Measurements from ENCODE around the gene CFAP221. TPM values are rescaled to one million over a fixed set of nuclear protein-coding genes. Genes with fewer than 3 reads are reported as not detected.

The CFAP221 gene
- total and polyA plus RNA-seq, 4 experiments from 2014 or later, result not detected

DNA sequence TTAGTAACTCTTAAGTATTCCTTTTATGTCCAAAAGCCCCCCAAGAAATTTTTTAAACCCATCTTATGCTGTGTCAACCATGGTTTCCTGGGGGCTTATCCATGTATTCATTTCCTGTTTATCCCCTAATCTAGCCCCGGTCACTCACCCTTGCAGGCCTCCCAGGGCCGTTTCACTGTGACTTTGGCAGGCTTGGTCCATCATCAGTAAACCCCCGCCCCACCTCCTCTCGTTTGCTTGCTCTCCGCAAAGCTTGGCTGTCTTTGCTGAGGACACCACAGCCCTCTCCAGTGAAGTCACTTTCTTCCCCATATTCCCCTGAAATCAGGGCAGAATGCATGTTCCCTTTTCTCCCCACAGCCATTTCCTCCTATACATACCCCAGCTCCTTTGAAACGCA lies 127.5 kb downstream of the CFAP221 start:
- Histone ChIP-seq H3K4me1 (ENCODE audit: insufficient read depth, low read length) (no peaks in the 10 kb centered on the region), H3K4me3 (ENCODE audit: low read length in 2 of 2) (no peak overlapping the region), H3K27ac (ENCODE audit: low read depth, low read length) (no peak overlapping the region), H3K36me3 (ENCODE audit: insufficient read depth, low read length) (no peaks in the 10 kb centered on the region), H3K27me3 (ENCODE audit: insufficient read depth, low read length) (no peaks in the 10 kb centered on the region), H3K9me3 (ENCODE audit: control insufficient read depth in 1 of 2, low read length in 2 of 2) (no peaks in the 10 kb centered on the region)
- POLR2A ChIA-PET (ENCODE audit: partially characterized antibody), result no interaction called here
- H3K27ac Mint-ChIP-seq, result no peak overlapping the region
- no peak for DNase-seq
- intact Hi-C loops (cut with micrococcal nuclease), result no loop called here
- H3K27me3 Mint-ChIP-seq, result no peaks in the 10 kb centered on the region
- peaks cover 0 to 3% (median 0%) of the 10 kb centered on the region in 8 donors for H3K9me3 Mint-ChIP-seq
- peaks cover 0 to 7% (median 3%) of the 10 kb centered on the region in 4 donors for H3K4me1 Mint-ChIP-seq
- H3K36me3 Mint-ChIP-seq, result no peaks in the 10 kb centered on the region
- CTCF ChIA-PET (ENCODE audit: partially characterized antibody), result interaction anchor here (0.6 to 2.7 kb wide), 2 partner anchors 11 to 21 kb away, joined by 3 to 8 read pairs; no protein-coding TSS in a partner anchor
- no peak overlapping the region for H3K4me3 Mint-ChIP-seq

DNA sequence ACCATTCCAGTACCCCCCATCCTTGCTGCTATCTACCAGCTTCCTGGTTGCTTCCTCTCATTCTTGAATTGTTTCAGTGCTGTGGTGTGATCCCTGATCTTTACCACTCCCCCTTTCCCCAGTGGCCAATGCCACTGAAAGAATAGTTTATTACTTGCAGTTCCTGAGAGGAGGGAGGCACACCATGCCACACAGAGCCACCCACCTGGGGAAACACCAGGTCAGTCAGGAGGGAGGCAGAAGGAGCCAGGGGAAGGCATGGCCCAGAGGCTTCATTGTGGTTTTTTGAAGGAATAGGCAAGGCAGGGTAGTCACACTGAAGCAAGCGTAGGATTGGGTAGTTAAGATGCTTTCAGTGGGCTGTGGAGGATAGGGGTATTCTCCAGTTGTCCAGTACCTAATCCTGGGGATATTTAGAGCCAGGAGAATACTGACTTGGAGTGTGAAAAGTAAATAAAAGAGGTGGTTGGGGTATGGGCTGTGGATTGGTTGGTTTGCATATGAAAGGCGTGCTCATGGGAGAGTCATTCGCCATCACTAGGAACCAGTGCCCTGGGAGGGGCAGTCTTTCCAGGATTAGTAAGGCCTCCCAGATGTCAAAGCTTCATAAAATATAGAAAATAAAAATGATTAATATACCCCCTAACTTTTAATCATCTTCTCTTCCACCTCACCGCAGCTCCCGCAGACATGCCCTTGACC lies 128.1 kb downstream of the CFAP221 start:
- Mint-ChIP-seq H3K36me3 (no peaks in the 10 kb centered on the region), H3K27me3 (no peaks in the 10 kb centered on the region), H3K4me3 (no peak overlapping the region), H3K27ac (no peak overlapping the region), H3K4me1 (peaks cover 0 to 4% (median 3%) of the 10 kb centered on the region in 4 donors), H3K9me3 (peaks cover 0 to 3% (median 0%) of the 10 kb centered on the region in 8 donors)
- Histone ChIP-seq H3K9me3 (ENCODE audit: control insufficient read depth in 1 of 2, low read length in 2 of 2) (no peaks in the 10 kb centered on the region), H3K27ac (ENCODE audit: low read depth, low read length) (no peak overlapping the region), H3K36me3 (ENCODE audit: insufficient read depth, low read length) (no peaks in the 10 kb centered on the region), H3K27me3 (ENCODE audit: insufficient read depth, low read length) (no peaks in the 10 kb centered on the region), H3K4me3 (ENCODE audit: low read length in 2 of 2) (no peak overlapping the region), H3K4me1 (ENCODE audit: insufficient read depth, low read length) (no peaks in the 10 kb centered on the region)
- ChIA-PET CTCF (ENCODE audit: partially characterized antibody) (interaction anchor here (0.6 to 2.7 kb wide), 3 partner anchors 11 to 30 kb away, joined by 3 to 8 read pairs (median 4); no protein-coding TSS in a partner anchor), POLR2A (ENCODE audit: partially characterized antibody) (no interaction called here)
- no peak for DNase-seq
- intact Hi-C loops (cut with micrococcal nuclease), result no loop called here

DNA sequence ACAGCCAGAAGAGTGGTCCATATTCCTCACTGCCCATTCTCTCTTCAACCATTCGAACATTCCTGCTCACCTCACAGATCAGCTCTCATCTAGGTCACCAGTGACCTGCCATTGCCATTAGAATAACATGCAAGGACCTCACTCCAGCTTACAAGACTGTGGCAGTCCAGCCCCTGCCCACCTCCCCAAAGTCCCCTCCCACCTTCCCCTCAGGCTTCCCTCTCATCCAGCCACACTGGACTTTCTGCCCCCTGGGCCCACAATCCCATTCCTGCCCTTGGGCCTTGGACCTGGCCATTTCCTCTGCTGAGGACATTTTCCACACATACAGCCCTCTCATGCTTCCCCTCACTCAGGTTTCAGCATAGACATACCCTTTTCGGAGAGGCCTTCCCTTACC lies 129.5 kb downstream of the CFAP221 start:
- Histone ChIP-seq H3K4me1 (ENCODE audit: insufficient read depth, low read length) (peaks cover 6% of the 10 kb centered on the region), H3K27ac (ENCODE audit: low read depth, low read length) (no peak overlapping the region), H3K36me3 (ENCODE audit: insufficient read depth, low read length) (no peaks in the 10 kb centered on the region), H3K27me3 (ENCODE audit: insufficient read depth, low read length) (no peaks in the 10 kb centered on the region), H3K9me3 (ENCODE audit: control insufficient read depth in 1 of 2, low read length in 2 of 2) (no peaks in the 10 kb centered on the region), H3K4me3 (ENCODE audit: low read length in 2 of 2) (no peak overlapping the region)
- ChIA-PET CTCF (ENCODE audit: partially characterized antibody) (interaction anchor here (1.1 to 1.4 kb wide), 2 partner anchors 31 to 639 kb away, joined by 3 to 4 read pairs; no protein-coding TSS in a partner anchor), POLR2A (ENCODE audit: partially characterized antibody) (no interaction called here)
- no peak overlapping the region for H3K27ac Mint-ChIP-seq
- peaks cover 8 to 15% (median 11%) of the 10 kb centered on the region in 4 donors for H3K4me1 Mint-ChIP-seq
- no peak overlapping the region for H3K4me3 Mint-ChIP-seq
- H3K9me3 Mint-ChIP-seq, result peaks cover 0 to 12% (median 0%) of the 10 kb centered on the region in 8 donors
- H3K36me3 Mint-ChIP-seq, result peaks cover 0 to 8% of the 10 kb centered on the region in 2 donors
- intact Hi-C loops (cut with micrococcal nuclease), result no loop called here
- no peak for DNase-seq
- H3K27me3 Mint-ChIP-seq, result peaks cover 0 to 6% of the 10 kb centered on the region in 2 donors

DNA sequence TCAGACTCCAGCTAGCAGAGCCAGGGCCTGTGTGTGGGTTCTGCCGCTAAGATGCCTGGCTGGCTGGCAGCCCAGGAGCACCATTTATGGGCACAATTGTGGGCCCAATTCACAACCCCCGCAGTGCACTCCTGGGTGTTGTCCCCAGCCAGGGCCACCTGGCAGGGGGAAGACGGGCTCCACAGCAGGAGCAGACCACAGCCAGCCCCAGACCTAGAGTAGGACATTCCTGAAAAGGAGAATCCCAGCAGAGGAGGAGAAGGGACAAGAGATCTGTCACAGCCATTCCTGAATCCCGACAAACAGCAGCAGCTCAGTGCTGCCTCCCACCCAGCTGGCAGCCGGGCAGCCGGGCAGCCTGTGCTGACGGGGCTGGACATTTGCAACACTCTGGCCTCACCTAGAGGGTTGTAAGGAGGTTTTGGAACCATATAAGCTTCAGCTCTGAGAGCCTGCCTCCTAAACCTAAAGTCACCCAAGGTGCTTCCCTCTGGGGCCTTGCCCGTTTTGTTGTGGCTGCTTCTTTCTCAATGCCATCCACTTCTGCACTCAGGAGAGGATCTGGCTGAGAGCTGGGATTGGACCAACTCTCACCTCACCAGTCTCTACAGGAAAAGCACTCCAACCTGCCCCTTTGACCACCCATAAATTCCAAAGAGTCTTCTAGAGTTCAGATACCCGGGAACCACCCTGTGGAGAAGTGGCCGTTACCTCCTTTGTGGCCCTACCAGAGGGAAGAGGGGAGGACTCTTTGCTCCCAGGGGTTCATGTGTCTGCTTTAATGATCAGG lies 130.7 kb downstream of the CFAP221 start:
- Mint-ChIP-seq H3K9me3 (peaks cover 0 to 12% (median 0%) of the 10 kb centered on the region in 8 donors), H3K4me1 (peaks cover 14 to 24% (median 19%) of the 10 kb centered on the region in 4 donors), H3K27me3 (peaks cover 0 to 6% of the 10 kb centered on the region in 2 donors), H3K36me3 (peaks cover 0 to 13% of the 10 kb centered on the region in 2 donors), H3K27ac (peak overlapping the region in 1 of 7 donors; percentile 7), H3K4me3 (no peak overlapping the region)
- H3K4me1 ChIP-seq (ENCODE audit: insufficient read depth, low read length), result peaks cover 11% of the 10 kb centered on the region
- no peaks in the 10 kb centered on the region for H3K36me3 ChIP-seq (ENCODE audit: insufficient read depth, low read length)
- POLR2A ChIA-PET (ENCODE audit: partially characterized antibody), result no interaction called here
- H3K9me3 ChIP-seq (ENCODE audit: control insufficient read depth in 1 of 2, low read length in 2 of 2), result no peaks in the 10 kb centered on the region
- DNase-seq, result no peak
- no peaks in the 10 kb centered on the region for H3K27me3 ChIP-seq (ENCODE audit: insufficient read depth, low read length)
- intact Hi-C loops (cut with micrococcal nuclease), result no loop called here
- no peak overlapping the region for H3K27ac ChIP-seq (ENCODE audit: low read depth, low read length)
- CTCF ChIA-PET (ENCODE audit: partially characterized antibody), result interaction anchor here (1.1 to 1.5 kb wide), 3 partner anchors 16 to 638 kb away, joined by 3 to 6 read pairs (median 3); no protein-coding TSS in a partner anchor
- no peak overlapping the region for H3K4me3 ChIP-seq (ENCODE audit: low read length in 2 of 2)

DNA sequence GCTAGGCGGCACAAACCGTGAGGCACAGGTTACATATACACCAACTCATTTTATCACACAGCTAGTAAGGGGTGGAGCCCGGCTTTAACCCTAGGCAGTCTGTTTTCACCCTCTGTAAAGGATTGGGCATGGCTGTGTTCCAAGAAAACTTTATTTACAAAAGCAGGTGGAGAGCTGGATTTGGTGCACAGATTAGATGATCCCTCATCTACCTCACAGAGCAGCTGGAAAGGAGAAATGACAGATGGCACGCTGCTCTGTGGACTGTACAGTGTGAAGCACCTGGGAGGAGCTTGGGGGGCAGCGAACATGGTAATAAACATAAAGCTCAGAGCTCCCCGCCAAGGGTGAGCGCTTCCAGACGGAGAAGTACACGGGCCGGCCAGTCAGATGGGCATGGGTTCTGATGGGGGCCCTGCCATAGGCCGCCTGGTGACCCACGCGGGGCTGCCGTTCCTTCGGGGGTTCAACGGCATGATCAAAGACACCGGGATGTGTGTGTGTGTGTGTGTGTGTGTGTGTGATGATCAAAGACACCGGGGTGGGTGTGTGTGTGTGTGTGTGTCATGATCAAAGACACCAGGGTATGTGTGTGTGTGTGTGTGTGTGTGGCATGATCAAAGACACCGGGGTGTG lies 133.9 kb downstream of the CFAP221 start:
- peak; percentile 41 to 79 (median 56) for DNase-seq

DNA sequence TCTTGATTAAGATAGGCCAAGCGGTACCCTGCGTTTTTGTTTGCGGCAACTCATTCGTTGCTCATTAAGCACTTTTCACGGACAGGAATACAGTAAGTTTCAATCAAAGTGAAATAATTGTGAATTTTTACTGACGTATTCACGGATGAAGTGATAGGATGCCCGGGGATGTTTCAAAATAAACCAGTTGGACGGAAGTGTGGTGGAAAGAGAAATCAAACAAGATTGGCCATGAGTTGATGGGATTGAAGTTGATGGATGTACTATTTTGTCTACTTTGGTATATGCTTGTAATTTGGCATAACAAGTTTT lies 135.2 kb downstream of the CFAP221 start:
- Histone ChIP-seq H3K4me3 (ENCODE audit: low read length in 2 of 2) (peak overlapping the region; percentile 55 to 84), H3K27ac (ENCODE audit: low read depth, low read length) (peak overlapping the region; percentile 75), H3K4me1 (ENCODE audit: insufficient read depth, low read length) (peaks cover 17% of the 10 kb centered on the region), H3K9me3 (ENCODE audit: control insufficient read depth in 1 of 2, low read length in 2 of 2) (no peaks in the 10 kb centered on the region), H3K27me3 (ENCODE audit: insufficient read depth, low read length) (no peaks in the 10 kb centered on the region), H3K36me3 (ENCODE audit: insufficient read depth, low read length) (peaks cover 6% of the 10 kb centered on the region)
- ChIA-PET CTCF (ENCODE audit: partially characterized antibody) (interaction anchor here (0.9 to 1.9 kb wide), 6 partner anchors 37 to 797 kb away, joined by 3 to 20 read pairs (median 6); no protein-coding TSS in a partner anchor), POLR2A (ENCODE audit: partially characterized antibody) (interaction anchor here (0.7 to 3.3 kb wide), 15 partner anchors 12 to 1865 kb away, joined by 3 to 38 read pairs (median 6); partner anchors contain the start of genes C2orf76, DBI, DDX18 and EPB41L5)
- H3K27ac Mint-ChIP-seq, result peak overlapping the region; percentile 92 to 98 (median 97)
- H3K4me1 Mint-ChIP-seq, result peaks cover 22 to 49% (median 35%) of the 10 kb centered on the region in 4 donors
- DNase-seq, result no peak
- intact Hi-C loops (cut with micrococcal nuclease), result loop anchor here (1.0 to 2.0 kb wide), 8 partner anchors 15 to 1865 kb away; partner anchors contain the start of genes C2orf76, DBI, DDX18 and EPB41L5
- peaks cover 9 to 27% of the 10 kb centered on the region in 2 donors for H3K36me3 Mint-ChIP-seq
- peaks cover 0 to 12% (median 0%) of the 10 kb centered on the region in 8 donors for H3K9me3 Mint-ChIP-seq
- peaks cover 0 to 6% of the 10 kb centered on the region in 2 donors for H3K27me3 Mint-ChIP-seq
- peak overlapping the region; percentile 75 to 96 (median 94) for H3K4me3 Mint-ChIP-seq

More for the DNA sequence above, 133.9 kb downstream of the CFAP221 start:
- intact Hi-C loops (cut with micrococcal nuclease), result loop anchor here (2.0 kb wide), 6 partner anchors 17 to 1863 kb away; partner anchors contain the start of genes C2orf76, DBI, DDX18 and EPB41L5
- Mint-ChIP-seq H3K4me3 (peak overlapping the region; percentile 75 to 96 (median 94)), H3K9me3 (peaks cover 0 to 12% (median 0%) of the 10 kb centered on the region in 8 donors), H3K36me3 (peaks cover 9 to 26% of the 10 kb centered on the region in 2 donors), H3K27ac (peak overlapping the region; percentile 92 to 98 (median 97)), H3K4me1 (peaks cover 19 to 49% (median 33%) of the 10 kb centered on the region in 4 donors), H3K27me3 (peaks cover 0 to 6% of the 10 kb centered on the region in 2 donors)
- peak overlapping the region; percentile 75 for H3K27ac ChIP-seq (ENCODE audit: low read depth, low read length)
- H3K4me3 ChIP-seq (ENCODE audit: low read length in 2 of 2), result peak overlapping the region; percentile 52 to 84
- H3K36me3 ChIP-seq (ENCODE audit: insufficient read depth, low read length), result peaks cover 6% of the 10 kb centered on the region
- peaks cover 17% of the 10 kb centered on the region for H3K4me1 ChIP-seq (ENCODE audit: insufficient read depth, low read length)
- CTCF ChIA-PET (ENCODE audit: partially characterized antibody), result interaction anchor here (0.9 to 1.9 kb wide), 12 partner anchors 14 to 1864 kb away, joined by 3 to 20 read pairs (median 4); partner anchors contain the start of genes DDX18 and RALB
- POLR2A ChIA-PET (ENCODE audit: partially characterized antibody), result interaction anchor here (0.6 to 3.3 kb wide), 28 partner anchors 8 to 1971 kb away, joined by 3 to 38 read pairs (median 4); partner anchors contain the start of genes C2orf76, CLASP1, DBI and DDX18
- H3K27me3 ChIP-seq (ENCODE audit: insufficient read depth, low read length), result no peaks in the 10 kb centered on the region
- no peaks in the 10 kb centered on the region for H3K9me3 ChIP-seq (ENCODE audit: control insufficient read depth in 1 of 2, low read length in 2 of 2)
